Astrocyte of the cerebellum (primary cell): ENCODE data around the gene RBP5.

ENCODE experiments used
- DNase-seq: peaks from one replicate; pipeline ENCODE4 v3.0.0-alpha.2; 2011; ENCODE audit warnings: low read depth
- H3K4me3 ChIP-seq: 2 replicates; pipeline ENCODE4 v1.5.1; 2011; ENCODE audit warnings: mild to moderate bottlenecking, low read depth, low read length, moderate library complexity
- in situ Hi-C: cut with HindIII; loops from 2 replicates; pipeline ENCODE4 v1.10.0; 2017; ENCODE audit warnings: low sequenced_read_pairs
- TF ChIP-seq, protein P1 (sequence below): IDR thresholded peaks from 2 replicates; pipeline ENCODE4 v1.5.1; 2012; ENCODE audit warnings: low read length, low read depth, moderate library complexity, mild to moderate bottlenecking; ENCODE audit errors: missing control alignments

RBP5 gene

GRCh38 chr12:7156259-7157197 lies 27.8 kb upstream of the RBP5 start:
- TF ChIP-seq, protein P1, sequence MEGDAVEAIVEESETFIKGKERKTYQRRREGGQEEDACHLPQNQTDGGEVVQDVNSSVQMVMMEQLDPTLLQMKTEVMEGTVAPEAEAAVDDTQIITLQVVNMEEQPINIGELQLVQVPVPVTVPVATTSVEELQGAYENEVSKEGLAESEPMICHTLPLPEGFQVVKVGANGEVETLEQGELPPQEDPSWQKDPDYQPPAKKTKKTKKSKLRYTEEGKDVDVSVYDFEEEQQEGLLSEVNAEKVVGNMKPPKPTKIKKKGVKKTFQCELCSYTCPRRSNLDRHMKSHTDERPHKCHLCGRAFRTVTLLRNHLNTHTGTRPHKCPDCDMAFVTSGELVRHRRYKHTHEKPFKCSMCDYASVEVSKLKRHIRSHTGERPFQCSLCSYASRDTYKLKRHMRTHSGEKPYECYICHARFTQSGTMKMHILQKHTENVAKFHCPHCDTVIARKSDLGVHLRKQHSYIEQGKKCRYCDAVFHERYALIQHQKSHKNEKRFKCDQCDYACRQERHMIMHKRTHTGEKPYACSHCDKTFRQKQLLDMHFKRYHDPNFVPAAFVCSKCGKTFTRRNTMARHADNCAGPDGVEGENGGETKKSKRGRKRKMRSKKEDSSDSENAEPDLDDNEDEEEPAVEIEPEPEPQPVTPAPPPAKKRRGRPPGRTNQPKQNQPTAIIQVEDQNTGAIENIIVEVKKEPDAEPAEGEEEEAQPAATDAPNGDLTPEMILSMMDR = no peak
- H3K4me3 ChIP-seq = no peak overlapping the region
- in situ Hi-C loops = no loop called here
- DNase-seq = no peak

DNA sequence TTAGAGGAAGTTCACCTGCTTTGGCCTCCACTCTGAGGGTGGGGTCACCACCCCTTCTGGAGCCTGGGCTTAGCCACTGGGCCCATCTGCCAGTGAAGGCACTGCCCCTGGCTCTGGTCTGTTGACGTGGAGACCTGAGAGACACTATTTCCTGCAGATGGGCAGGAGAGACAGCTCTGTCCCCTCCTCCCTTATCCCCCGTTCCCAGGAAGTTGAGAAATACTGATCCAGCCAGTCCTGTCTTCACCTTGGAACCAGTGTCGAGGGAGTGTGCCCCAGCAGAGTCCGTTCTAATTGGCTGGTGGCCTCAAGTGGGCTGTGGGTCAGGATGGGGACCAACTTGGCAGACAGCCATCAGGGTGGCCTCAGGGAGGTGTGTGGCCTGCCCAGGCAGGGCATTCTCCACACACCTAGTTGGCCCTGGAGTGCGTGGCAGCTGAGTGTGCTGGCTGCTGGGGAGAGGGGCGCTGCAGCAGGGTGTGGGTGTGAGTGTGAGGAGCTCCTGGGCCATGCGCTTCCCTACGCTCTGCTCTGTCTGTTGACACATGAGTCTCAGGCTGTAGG lies 26.9 kb upstream of the RBP5 start:
- no peak for DNase-seq
- in situ Hi-C loops = no loop called here
- TF ChIP-seq, protein P1 = no peak

GRCh38 chr12:7154901-7155470 lies 26.3 kb upstream of the RBP5 start:
- DNase-seq = no peak
- in situ Hi-C loops = no loop called here
- TF ChIP-seq, protein P1 = no peak

More for the DNA sequence above, 26.9 kb upstream of the RBP5 start:
- no peak overlapping the region for H3K4me3 ChIP-seq

DNA sequence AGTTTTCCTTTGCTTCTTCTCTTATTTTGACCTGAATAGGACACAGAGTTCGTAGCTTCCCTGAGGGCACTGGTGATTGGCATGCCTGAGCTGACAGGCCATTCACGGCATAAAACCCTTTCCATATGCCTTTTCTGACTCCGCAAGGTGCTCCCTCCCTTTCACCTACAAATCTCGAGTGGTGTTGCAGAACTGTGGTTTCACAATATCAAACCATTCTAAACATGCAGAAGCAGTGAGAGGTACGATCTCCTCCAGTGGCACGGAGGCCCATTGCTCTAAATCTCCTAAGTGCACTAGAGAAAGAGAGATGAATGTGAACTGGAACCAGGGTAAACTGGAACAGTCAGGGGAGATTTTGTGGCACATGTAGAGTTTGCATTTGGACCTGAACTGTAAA lies 25.4 kb upstream of the RBP5 start:
- in situ Hi-C loops = no loop called here
- TF ChIP-seq, protein P1 = no peak
- H3K4me3 ChIP-seq = no peak overlapping the region
- no peak for DNase-seq

More at GRCh38 chr12:7154901-7155470, 26.3 kb upstream of the RBP5 start:
- no peak overlapping the region for H3K4me3 ChIP-seq

GRCh38 chr12:7152818-7153217 lies 24.1 kb upstream of the RBP5 start:
- no peak for DNase-seq
- no peak overlapping the region for H3K4me3 ChIP-seq
- TF ChIP-seq, protein P1 = no peak
- in situ Hi-C loops = no loop called here

- no peak for DNase-seq
- TF ChIP-seq, protein P1 = no peak
- no peak overlapping the region for H3K4me3 ChIP-seq
- in situ Hi-C loops = no loop called here
Measured at GRCh38 chr12:7151532-7151931, 22.8 kb upstream of the RBP5 start.
